ENCODE measurements around the gene WWOX. TPM values are rescaled to one million over a fixed set of nuclear protein-coding genes. Genes with fewer than 3 reads are reported as not detected.

Gene WWOX
- total RNA-seq, 1 donor from 2014 or later: 34.9 TPM

- no peak for TF ChIP-seq CTCF (IDR thresholded peaks at IDR 0.05; ENCODE audit: insufficient read depth, low read length, poor library complexity, severe bottlenecking)
- DNase-seq (ENCODE audit: low read depth): no peak
- Histone ChIP-seq H3K36me3 (ENCODE audit: control insufficient read depth, insufficient read depth, low read length) (no peaks in the 10 kb centered on the region), H3K4me3 (ENCODE audit: low read depth, low read length) (no peak overlapping the region), H3K27me3 (ENCODE audit: control insufficient read depth, insufficient read depth, low read length) (no peaks in the 10 kb centered on the region)
These were observed 283.7 kb downstream of the WWOX start for GRCh38 chr16:78383118-78383517.

- DNase-seq (ENCODE audit: low read depth): no peak
- no peak for TF ChIP-seq CTCF (IDR thresholded peaks at IDR 0.05; ENCODE audit: insufficient read depth, low read length, poor library complexity, severe bottlenecking)
These were observed 285.8 kb downstream of the WWOX start for GRCh38 chr16:78385086-78385805.

GRCh38 chr16:78386557-78387324 is 287.3 kb downstream of the WWOX start:
- Histone ChIP-seq H3K27me3 (ENCODE audit: control insufficient read depth, insufficient read depth, low read length) (no peaks in the 10 kb centered on the region), H3K36me3 (ENCODE audit: control insufficient read depth, insufficient read depth, low read length) (no peaks in the 10 kb centered on the region), H3K4me3 (ENCODE audit: low read depth, low read length) (no peak overlapping the region)
- no peak for DNase-seq (ENCODE audit: low read depth)
- no peak for TF ChIP-seq CTCF (IDR thresholded peaks at IDR 0.05; ENCODE audit: insufficient read depth, low read length, poor library complexity, severe bottlenecking)

More at GRCh38 chr16:78385086-78385805, 285.8 kb downstream of the WWOX start:
- H3K27me3 ChIP-seq (ENCODE audit: control insufficient read depth, insufficient read depth, low read length): no peaks in the 10 kb centered on the region
- H3K4me3 ChIP-seq (ENCODE audit: low read depth, low read length): no peak overlapping the region
- H3K36me3 ChIP-seq (ENCODE audit: control insufficient read depth, insufficient read depth, low read length): no peaks in the 10 kb centered on the region

- H3K27me3 ChIP-seq (ENCODE audit: control insufficient read depth, insufficient read depth, low read length): no peaks in the 10 kb centered on the region
- H3K4me3 ChIP-seq (ENCODE audit: low read depth, low read length): no peak overlapping the region
- no peak for TF ChIP-seq CTCF (IDR thresholded peaks at IDR 0.05; ENCODE audit: insufficient read depth, low read length, poor library complexity, severe bottlenecking)
- DNase-seq (ENCODE audit: low read depth): no peak
- no peaks in the 10 kb centered on the region for H3K36me3 ChIP-seq (ENCODE audit: control insufficient read depth, insufficient read depth, low read length)
These were observed 289.6 kb downstream of the WWOX start for GRCh38 chr16:78389009-78389498.

- Histone ChIP-seq H3K4me3 (ENCODE audit: low read depth, low read length) (no peak overlapping the region), H3K36me3 (ENCODE audit: control insufficient read depth, insufficient read depth, low read length) (no peaks in the 10 kb centered on the region), H3K27me3 (ENCODE audit: control insufficient read depth, insufficient read depth, low read length) (no peaks in the 10 kb centered on the region)
- no peak for TF ChIP-seq CTCF (IDR thresholded peaks at IDR 0.05; ENCODE audit: insufficient read depth, low read length, poor library complexity, severe bottlenecking)
- no peak for DNase-seq (ENCODE audit: low read depth)
These were observed 290.6 kb downstream of the WWOX start for GRCh38 chr16:78390092-78390491.

All from kidney epithelial cell (primary cell).